Natural killer cell (primary cell): ENCODE data around the gene KCNC2. TPM values are rescaled to one million over a fixed set of nuclear protein-coding genes. Genes with fewer than 3 reads are reported as not detected.

Experiments
- ATAC-seq, 3 donors: fragments of 150-1000 bp in 2 of 3; fragments of 200-7000 bp in 1 of 3; cut with Tn5 transposase; 1 replicate in 1 of 3; 2 replicates in 2 of 3; pipeline ENCODE4 v1.10.0; 2021; ENCODE audit warnings: mild to moderate bottlenecking in 2 of 3, moderate library complexity in 2 of 3
- DNase-seq, 2 donors: peaks; one replicate each; pipeline versions ENCODE4 v3.0.0 to v3.0.0-alpha.2; 2013 to 2021; ENCODE audit warnings: mixed read lengths in 1 of 2
- H3K27ac ChIP-seq: one replicate; pipeline ENCODE4 v1.5.1; 2013; ENCODE audit warnings: mild to moderate bottlenecking, low read length
- H3K27me3 ChIP-seq: one replicate; pipeline ENCODE4 v1.6.1; 2013; ENCODE audit warnings: low read length; ENCODE audit not compliant: control insufficient read depth, insufficient read depth
- H3K36me3 ChIP-seq: one replicate; pipeline ENCODE4 v1.6.1; 2013; ENCODE audit warnings: low read length; ENCODE audit not compliant: control insufficient read depth, insufficient read depth
- H3K4me1 ChIP-seq: one replicate; pipeline ENCODE4 v1.6.1; 2013; ENCODE audit warnings: low read length; ENCODE audit not compliant: control insufficient read depth, insufficient read depth
- H3K4me3 ChIP-seq: one replicate; pipeline ENCODE4 v1.5.1; 2013; ENCODE audit warnings: low read length
- H3K9me3 ChIP-seq: one replicate; pipeline ENCODE4 v1.6.1; 2013; ENCODE audit warnings: low read length; ENCODE audit not compliant: control insufficient read depth, insufficient read depth
- H3K27ac Mint-ChIP-seq, 2 donors: one replicate each; pipeline ENCODE4 v1.8.0; 2022; ENCODE audit warnings: mild to moderate bottlenecking in 2 of 2, mixed read lengths in 2 of 2, moderate library complexity in 1 of 2
- H3K27me3 Mint-ChIP-seq, 2 donors: one replicate each; pipeline ENCODE4 v1.8.0; 2022; ENCODE audit warnings: low read depth in 2 of 2, mixed read lengths in 2 of 2
- H3K36me3 Mint-ChIP-seq: one replicate; pipeline ENCODE4 v1.8.0; 2022; ENCODE audit warnings: mixed read lengths
- H3K4me1 Mint-ChIP-seq, 2 donors: one replicate each; pipeline ENCODE4 v1.8.0; 2022; ENCODE audit warnings: mixed read lengths in 2 of 2
- H3K4me3 Mint-ChIP-seq: one replicate; pipeline ENCODE4 v1.8.0; 2022; ENCODE audit warnings: mild to moderate bottlenecking, moderate library complexity, mixed read lengths
- H3K9me3 Mint-ChIP-seq, 2 donors: one replicate each; pipeline ENCODE4 v1.8.0; 2022; ENCODE audit warnings: mixed read lengths in 2 of 2
- WGBS: methylation state at CpG from one replicate; pipeline ENCODE4 v1.1.7; 2013; ENCODE audit warnings: missing lambda C conversion rate; ENCODE audit not compliant: insufficient coverage; 5-methylcytosine and 5-hydroxymethylcytosine counted together
- intact Hi-C: fragments of 100-400 bp; cut with micrococcal nuclease; formaldehyde crosslinking; loops from one replicate; pipeline ENCODE4 v1.14.2; 2022
- total RNA-seq, 4 donors: library from RNA; stranded (reverse); fragments of 120-200 nt in 1 of 4; gene quantifications; one replicate each; pipeline versions ENCODE4 v1.2.3 to v1.2.4, GENCODE V29; 2013 to 2022
- TF ChIP-seq, protein P1 (sequence below): fragments of 200-600 bp; IDR thresholded peaks from one replicate; pipeline ENCODE4 v1.8.0; 2022; ENCODE audit warnings: antibody characterized with exemption

Gene KCNC2
- total RNA-seq, 3 donors from 2014 or later (not counting 1 experiment from before 2014, with no cell fraction given), result not detected

- DNase-seq (no peak), ATAC-seq (no peak)
- Mint-ChIP-seq H3K9me3 (peaks cover 2 to 8% of the 10 kb centered on the region in 2 donors), H3K4me1 (no peaks in the 10 kb centered on the region), H3K4me3 (no peak overlapping the region), H3K27ac (no peak overlapping the region), H3K27me3 (no peaks in the 10 kb centered on the region), H3K36me3 (no peaks in the 10 kb centered on the region)
- no peaks in the 10 kb centered on the region for H3K36me3 ChIP-seq
- no peak overlapping the region for H3K27ac ChIP-seq
- H3K4me1 ChIP-seq, result no peaks in the 10 kb centered on the region
- no peaks in the 10 kb centered on the region for H3K27me3 ChIP-seq
- H3K9me3 ChIP-seq, result no peaks in the 10 kb centered on the region
- TF ChIP-seq, protein P1, sequence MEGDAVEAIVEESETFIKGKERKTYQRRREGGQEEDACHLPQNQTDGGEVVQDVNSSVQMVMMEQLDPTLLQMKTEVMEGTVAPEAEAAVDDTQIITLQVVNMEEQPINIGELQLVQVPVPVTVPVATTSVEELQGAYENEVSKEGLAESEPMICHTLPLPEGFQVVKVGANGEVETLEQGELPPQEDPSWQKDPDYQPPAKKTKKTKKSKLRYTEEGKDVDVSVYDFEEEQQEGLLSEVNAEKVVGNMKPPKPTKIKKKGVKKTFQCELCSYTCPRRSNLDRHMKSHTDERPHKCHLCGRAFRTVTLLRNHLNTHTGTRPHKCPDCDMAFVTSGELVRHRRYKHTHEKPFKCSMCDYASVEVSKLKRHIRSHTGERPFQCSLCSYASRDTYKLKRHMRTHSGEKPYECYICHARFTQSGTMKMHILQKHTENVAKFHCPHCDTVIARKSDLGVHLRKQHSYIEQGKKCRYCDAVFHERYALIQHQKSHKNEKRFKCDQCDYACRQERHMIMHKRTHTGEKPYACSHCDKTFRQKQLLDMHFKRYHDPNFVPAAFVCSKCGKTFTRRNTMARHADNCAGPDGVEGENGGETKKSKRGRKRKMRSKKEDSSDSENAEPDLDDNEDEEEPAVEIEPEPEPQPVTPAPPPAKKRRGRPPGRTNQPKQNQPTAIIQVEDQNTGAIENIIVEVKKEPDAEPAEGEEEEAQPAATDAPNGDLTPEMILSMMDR, result no peak
- intact Hi-C loops, result no loop called here
- H3K4me3 ChIP-seq, result no peak overlapping the region
Measured at GRCh38 chr12:75196865-75197264, 12.8 kb downstream of the KCNC2 start.

DNA sequence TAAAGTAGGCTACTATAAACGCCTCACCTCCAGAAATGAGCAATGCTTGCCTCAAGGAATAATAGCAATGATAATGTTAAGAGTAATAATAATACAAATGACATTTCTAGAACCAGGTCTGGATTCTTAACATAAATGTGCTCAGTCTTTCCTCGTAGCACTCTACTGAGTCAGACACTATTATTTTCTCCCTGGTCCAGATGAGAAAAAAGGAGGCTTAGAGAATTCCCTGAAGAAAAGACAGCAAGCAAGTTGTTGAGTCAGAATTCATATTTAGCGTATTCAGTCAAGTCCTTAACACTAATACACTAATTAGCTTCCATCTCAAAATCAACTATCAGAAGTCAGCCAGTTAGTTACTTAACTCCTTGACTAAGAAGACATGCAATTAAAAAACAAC lies 13.2 kb downstream of the KCNC2 start:
- Mint-ChIP-seq H3K4me3 (no peak overlapping the region), H3K27me3 (no peaks in the 10 kb centered on the region), H3K27ac (no peak overlapping the region), H3K4me1 (no peaks in the 10 kb centered on the region), H3K36me3 (no peaks in the 10 kb centered on the region), H3K9me3 (peaks cover 2 to 8% of the 10 kb centered on the region in 2 donors)
- no peaks in the 10 kb centered on the region for H3K9me3 ChIP-seq
- intact Hi-C loops, result no loop called here
- H3K27ac ChIP-seq, result no peak overlapping the region
- no peak for ATAC-seq
- WGBS, result 79% methylated on average over 2 of the region's 3 CpGs
- H3K27me3 ChIP-seq, result no peaks in the 10 kb centered on the region
- DNase-seq, result no peak
- H3K4me3 ChIP-seq, result no peak overlapping the region
- no peaks in the 10 kb centered on the region for H3K4me1 ChIP-seq
- H3K36me3 ChIP-seq, result no peaks in the 10 kb centered on the region
- TF ChIP-seq, protein P1, result no peak

GRCh38 chr12:75194250-75194649 lies 15.4 kb downstream of the KCNC2 start:
- no peaks in the 10 kb centered on the region for H3K4me1 Mint-ChIP-seq
- TF ChIP-seq, protein P1, result no peak
- Histone ChIP-seq H3K9me3 (no peaks in the 10 kb centered on the region), H3K27ac (no peak overlapping the region), H3K4me3 (no peak overlapping the region), H3K4me1 (no peaks in the 10 kb centered on the region), H3K27me3 (no peaks in the 10 kb centered on the region), H3K36me3 (no peaks in the 10 kb centered on the region)
- 78% methylated on average over 3 of the region's 3 CpGs for WGBS
- H3K27me3 Mint-ChIP-seq, result no peaks in the 10 kb centered on the region
- H3K9me3 Mint-ChIP-seq, result peaks cover 2 to 8% of the 10 kb centered on the region in 2 donors
- no peak for DNase-seq
- H3K36me3 Mint-ChIP-seq, result no peaks in the 10 kb centered on the region
- intact Hi-C loops, result no loop called here
- H3K27ac Mint-ChIP-seq, result no peak overlapping the region
- no peak for ATAC-seq
- H3K4me3 Mint-ChIP-seq, result no peak overlapping the region

GRCh38 chr12:75192196-75192595 lies 17.4 kb downstream of the KCNC2 start:
- TF ChIP-seq, protein P1, result no peak
- no peaks in the 10 kb centered on the region for H3K27me3 ChIP-seq
- H3K27me3 Mint-ChIP-seq, result no peaks in the 10 kb centered on the region
- no peak for DNase-seq
- H3K9me3 ChIP-seq, result no peaks in the 10 kb centered on the region
- peaks cover 2 to 6% of the 10 kb centered on the region in 2 donors for H3K9me3 Mint-ChIP-seq
- H3K27ac ChIP-seq, result no peak overlapping the region
- H3K4me1 ChIP-seq, result no peaks in the 10 kb centered on the region
- H3K4me1 Mint-ChIP-seq, result no peaks in the 10 kb centered on the region
- H3K4me3 Mint-ChIP-seq, result no peak overlapping the region
- H3K27ac Mint-ChIP-seq, result no peak overlapping the region
- H3K36me3 Mint-ChIP-seq, result no peaks in the 10 kb centered on the region
- ATAC-seq, result no peak
- H3K4me3 ChIP-seq, result no peak overlapping the region
- intact Hi-C loops, result no loop called here
- H3K36me3 ChIP-seq, result no peaks in the 10 kb centered on the region
- 73% methylated on average over 4 of the region's 9 CpGs for WGBS
